GM18861 (cell line): Measurements from ENCODE around the gene RAX2.
"Not testable (repeated sequence)": the region's sequence is repeated elsewhere in the genome, so short reads cannot be mapped to it uniquely, and the experiment has no call there.

Experiments
- ATAC-seq: cut with Tn5 transposase; IDR thresholded peaks from one replicate; pipeline ENCODE4 v1.9.1; 2021; ENCODE audit not compliant: unreplicated experiment

RAX2 gene

GRCh38 chr19:3771906-3772455 is at the start of gene RAX2:
Gene RAX2, minus strand, starts transcription at chr19:3772228. Its CDS starts 486 bp downstream, at chr19:3771742.
- ATAC-seq, result no peak

DNA sequence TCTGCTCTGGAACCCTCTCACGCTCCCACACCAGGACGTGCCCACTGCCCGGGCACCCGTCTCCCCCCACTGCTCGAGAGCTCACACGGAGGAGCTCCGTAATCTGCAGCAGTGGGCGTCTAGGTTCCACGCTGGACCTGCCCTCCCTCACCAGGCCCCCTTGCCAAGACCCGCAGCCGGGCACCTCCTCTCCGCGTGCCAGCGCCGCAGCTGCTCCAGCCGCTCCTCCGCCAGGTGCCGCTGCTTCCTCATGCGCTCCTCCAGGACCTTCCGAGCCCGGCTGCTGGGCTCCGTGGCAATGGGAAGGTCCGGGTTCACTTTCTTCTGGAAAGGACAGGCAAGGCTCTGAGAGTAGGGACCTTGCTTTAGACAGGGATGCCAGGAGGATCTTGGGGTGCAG is 49.1 kb upstream of the RAX2 start:
- no peak for ATAC-seq

GRCh38 chr19:3819989-3820388 is 48.0 kb upstream of the RAX2 start:
- no peak for ATAC-seq

DNA sequence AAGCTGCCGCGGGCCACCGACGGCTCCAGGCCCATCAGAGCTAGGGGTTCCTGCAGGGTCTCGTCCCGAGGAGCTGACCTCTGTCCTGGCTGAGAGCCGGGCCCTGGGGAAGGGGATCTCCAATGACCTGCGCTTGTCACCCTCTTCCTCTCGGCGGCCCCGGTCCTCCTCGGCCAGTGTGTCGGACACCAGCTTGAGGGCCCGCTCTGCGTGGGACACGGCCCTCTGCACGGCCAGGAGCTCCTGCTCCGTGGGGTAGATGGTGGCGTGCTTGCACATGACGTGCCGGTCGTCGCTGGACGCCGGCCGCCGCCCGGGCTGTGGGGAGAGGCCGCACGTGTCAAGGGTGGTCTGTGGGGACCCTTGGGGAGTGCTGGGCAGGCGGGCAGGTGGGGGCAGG is 46.9 kb upstream of the RAX2 start:
- no peak for ATAC-seq

GRCh38 chr19:3818466-3818865 is 46.4 kb upstream of the RAX2 start:
- ATAC-seq, result no peak

- no peak for ATAC-seq
Measured at GRCh38 chr19:3817761-3818160, 45.7 kb upstream of the RAX2 start.

GRCh38 chr19:3816566-3817218 is 44.7 kb upstream of the RAX2 start:
- ATAC-seq, result no peak

DNA sequence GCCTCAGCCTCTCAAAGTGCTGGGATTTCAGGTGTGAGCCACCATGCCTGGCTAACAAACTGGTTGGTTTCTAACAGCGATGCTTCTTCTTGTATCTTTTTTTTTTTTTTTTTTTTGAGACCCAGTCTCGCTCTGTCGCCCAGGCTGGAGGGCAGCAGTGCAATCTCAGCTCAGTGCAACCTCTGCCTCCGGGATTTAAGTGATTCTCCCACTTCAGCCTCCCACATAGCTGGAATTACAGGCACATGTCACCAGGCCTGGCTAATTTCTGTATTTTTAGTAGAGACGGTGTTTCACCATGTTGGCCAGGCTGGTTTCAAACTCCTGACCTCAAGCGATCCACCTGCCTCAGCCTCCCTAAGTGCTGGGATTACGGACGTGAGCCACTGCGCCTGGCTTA is 44.1 kb upstream of the RAX2 start:
- ATAC-seq, result not testable (repeated sequence)

DNA sequence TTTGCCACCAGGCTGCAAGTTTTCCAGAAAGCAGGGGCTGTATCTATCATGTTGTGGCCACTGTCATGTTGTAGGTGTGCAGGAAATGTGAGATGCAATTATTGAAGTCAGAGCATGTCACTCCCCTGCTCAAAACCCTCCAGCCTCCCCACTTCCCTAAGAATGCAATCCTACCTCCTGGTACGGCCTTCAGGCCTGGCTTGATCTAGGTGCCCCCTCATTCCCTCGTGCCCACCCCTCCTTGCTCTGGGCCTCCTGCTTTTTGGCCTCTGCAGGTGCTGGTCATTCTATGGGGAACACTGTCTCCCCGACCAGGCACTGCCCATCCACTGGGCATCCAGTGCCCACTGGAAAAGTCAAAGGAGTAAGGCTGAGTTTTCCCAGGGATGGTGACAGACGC is 42.6 kb upstream of the RAX2 start:
- no peak for ATAC-seq

DNA sequence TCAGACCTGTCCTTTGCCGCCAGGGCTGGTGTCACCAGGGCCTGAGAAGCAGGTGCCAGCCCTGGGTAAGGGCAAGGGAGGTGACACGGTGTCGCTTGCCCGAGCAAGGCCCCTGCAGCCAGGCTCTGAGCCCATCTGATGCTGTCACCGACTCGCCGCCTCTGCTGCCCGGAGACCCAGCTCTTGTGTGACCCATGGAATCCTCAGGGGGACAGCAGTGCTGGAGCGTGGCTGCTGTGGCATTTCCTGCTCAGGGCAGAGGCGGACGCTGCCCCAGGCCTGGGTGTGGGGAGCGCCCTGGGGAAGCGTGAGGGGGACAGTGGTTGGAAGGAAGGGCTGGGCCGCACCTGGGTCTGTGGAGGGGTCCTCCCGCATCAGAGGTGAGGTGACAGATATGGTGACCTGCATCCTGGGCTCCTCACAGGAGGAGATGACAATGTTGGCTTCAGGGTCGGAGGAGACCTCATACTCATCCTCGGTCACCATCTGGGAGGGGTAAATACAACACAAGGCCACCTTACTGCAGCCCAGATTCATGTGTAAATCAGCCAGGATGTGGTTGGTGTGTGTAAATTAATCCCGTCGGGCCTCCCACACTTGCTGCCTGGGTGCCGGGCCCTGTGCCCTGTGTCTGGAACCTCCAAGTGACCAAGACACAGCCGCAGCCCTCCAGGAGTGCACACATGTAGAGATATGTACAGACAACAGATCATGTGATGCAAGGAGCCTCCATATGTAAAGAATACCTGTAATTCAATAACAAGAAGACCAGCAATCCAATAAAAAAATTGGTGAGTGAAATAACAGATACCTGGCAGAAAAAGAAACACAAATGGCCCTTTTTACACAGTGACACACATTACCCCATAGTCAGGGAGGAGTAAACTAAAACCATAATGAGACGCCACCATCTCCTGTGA is 41.7 kb upstream of the RAX2 start:
- no peak for ATAC-seq

DNA sequence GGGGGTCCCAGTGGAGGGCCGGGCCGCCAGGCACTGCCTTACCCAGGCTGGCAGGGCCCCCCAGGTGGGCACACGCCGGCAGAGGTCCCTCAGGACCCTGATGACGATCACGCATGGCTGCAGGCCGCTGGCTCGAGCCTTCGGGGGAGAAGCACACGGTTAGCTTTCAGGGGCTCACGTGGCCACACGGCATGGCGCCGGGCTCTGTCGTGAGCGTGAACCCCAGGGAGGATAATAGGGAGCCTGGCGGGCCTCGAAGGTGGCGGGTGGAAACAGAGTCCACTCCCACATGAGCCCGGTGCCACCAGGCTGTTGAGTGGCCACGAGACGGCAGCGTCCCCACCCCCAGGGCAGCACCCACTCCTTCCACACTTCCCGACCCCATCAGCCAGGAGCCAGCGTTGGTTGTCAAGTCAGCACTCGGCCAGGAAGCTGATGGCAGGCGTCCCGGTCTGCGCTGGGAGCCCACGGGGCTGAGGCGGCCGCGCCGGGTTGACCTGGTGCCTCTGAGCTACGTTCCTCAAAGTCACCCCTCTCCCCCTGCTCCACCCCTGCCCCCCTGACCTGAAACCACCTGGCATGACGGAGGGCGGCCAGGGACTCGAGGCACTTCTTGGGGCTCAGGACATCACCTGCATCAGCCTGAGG is 38.8 kb upstream of the RAX2 start:
- ATAC-seq, result no peak

GRCh38 chr19:3809881-3810707 is 38.1 kb upstream of the RAX2 start:
- ATAC-seq, result peak; percentile 48

DNA sequence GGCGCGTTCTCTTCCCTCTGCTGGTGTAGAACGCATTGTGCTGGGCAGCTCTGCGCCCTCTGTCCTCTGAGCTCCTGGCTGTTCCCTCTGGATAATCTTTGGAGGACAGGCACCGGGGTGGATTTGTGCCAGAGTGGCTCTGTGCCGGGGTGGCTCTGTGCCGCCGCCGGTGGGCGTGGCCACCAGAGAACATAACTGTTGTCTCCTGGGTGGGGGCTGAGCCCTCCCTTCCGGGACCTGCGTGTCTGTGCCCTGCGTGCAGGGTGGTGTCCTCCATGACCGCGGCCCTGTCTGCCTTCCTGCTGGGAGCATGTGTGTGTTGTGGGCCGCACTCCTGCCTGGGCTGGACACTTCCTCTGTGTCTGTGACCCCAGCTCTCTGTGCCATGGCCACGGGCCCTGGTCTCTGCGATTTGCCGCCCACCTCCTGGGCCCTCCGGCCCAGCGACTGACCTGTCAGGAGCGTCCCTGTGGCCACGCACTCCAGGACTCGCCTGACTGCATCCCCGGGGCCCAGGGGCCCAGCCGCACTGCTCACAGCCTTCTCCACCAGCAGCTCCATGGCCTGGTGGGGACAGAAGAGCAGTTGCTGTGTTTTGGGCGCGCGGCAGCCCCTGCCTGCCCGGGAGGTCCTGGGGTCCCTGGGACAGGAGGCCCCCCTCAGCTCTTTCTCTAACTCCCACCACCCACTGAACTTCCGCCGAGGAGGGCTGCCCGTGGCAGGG is 36.6 kb upstream of the RAX2 start:
- ATAC-seq, result no peak

DNA sequence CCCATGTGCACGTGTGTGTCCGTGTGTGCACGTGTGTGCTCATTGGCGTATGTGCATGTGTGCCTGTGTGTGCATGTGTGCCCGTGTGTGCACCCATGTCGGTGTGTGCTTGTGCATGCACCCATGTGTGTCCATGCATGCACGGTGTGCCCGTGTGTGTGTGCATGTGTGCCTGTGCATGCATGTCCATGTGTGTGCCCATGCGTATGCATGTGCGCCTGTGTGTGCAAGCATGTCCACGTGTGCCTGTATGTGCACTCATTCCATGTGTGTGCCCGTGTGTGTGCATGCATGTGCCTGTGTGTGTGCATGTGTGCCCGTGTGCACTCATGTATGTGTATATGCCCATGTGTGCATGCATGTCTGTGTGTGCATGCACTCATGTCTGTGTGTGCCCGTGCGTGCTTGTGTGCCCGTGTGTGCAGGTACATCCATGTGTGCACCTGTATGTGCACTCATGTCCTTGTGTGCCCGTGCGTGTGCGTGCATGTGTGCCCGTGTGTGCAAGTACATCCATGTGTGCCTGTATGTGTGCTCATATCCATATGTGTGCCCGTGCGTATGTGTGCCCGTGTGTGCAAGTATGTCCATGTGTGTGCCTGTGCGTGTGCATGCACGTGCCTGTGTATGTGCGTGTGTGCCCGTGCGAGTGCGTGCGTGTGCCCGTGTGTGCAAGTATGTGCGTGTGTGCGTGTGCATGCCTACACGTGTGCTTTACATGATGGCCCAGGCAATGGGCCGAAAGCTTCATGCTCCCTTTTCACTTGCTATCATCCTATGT is 35.7 kb upstream of the RAX2 start:
- ATAC-seq, result no peak

DNA sequence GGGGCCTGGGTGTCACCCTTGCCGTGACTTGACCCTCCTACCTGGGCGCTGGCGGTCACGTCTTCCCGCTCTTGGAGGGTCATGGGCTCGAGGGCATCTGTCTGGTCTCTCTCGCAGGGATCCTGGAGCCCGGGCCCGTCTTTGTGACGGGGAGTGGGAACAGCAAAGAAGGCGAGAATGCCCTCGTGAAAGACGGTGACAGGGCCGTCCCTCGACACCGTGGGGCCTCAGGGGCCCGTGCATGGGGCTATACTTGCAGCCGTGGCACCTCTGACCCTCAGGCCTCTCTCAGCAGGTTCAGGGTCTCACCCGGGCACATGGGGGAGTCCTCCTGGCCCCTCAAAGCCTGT is 35.1 kb upstream of the RAX2 start:
- no peak for ATAC-seq

- no peak for ATAC-seq
Measured at GRCh38 chr19:3805859-3806258, 33.8 kb upstream of the RAX2 start.

DNA sequence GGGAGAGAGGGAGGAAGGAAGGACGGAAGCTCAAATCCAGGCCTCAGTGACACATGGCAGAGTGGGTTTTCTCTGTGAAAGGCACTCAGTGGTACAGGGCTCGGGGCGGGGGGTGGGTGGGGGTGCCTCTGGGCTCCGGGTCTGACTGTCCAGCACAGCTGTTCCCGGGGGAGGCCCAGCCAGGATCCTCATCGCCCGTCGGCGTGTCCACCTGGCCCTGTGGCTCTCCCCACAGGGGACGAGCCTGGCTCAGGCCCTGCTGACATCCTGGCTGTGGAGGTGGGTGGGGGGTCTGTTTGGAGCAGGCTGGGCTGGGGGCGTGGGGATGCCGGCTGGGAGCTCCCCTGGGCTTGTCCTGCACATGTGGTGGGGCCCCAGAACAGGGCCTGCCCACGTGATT is 32.4 kb upstream of the RAX2 start:
- ATAC-seq, result no peak

GRCh38 chr19:3803986-3804385 is 32.0 kb upstream of the RAX2 start:
- ATAC-seq, result no peak

DNA sequence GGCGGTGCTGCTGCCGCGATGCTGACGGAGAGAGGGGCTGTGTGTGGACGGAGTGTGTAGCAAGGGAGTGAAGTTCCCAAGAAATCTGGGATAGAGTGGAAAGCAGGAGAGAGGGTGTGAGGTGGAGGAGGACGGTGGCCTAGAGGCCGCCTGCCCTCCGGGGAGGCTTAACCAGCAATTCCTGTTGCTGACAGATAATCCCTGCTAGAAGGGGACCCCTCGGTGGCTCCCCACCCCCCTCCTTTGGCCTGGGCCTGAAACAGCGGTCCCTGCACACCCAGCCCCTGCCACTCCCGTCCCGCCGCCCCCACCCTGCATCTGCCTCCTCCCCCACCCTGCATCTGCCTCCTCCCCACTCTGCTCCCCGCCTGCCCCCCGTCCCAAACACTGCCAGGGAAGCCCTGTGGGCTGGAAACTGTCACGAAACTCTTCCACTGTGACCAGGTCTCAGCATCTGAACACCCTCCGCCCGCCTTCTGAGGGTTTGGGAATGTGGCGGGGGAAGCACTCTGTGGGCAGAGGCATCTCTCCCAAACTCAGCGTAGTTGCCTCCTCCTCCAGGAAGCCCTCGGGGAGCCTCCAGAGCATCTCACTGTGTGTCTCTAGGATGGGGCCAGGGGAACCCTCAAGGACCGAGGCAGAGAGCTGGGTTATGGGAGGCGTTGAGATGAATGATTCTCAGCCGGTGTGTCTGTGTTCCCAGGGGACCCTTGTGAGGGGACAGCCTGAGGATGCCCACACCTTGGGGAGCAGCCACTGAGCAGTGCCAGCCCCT is 31.3 kb upstream of the RAX2 start:
- no peak for ATAC-seq
